Activated T-helper 1 cell treated with anti-CD3 and anti-CD28 coated beads, Interleukin-12 subunit alpha, Interleukin-12 subunit beta, Interleukin-2, Interleukin-4 antibody, amounts not matched to agents 30 ng/mL and 10 ng/mL and 1 ng/mL, durations not matched to agents 14 hours and 24 hours and 36 hours (primary cell): Measurements from ENCODE around the gene HLX. TPM values are rescaled to one million over a fixed set of nuclear protein-coding genes. Genes with fewer than 3 reads are reported as not detected.

Experiments
- DNase-seq: peaks from one replicate; pipeline ENCODE4 v3.0.0; 2021; ENCODE audit warnings: low spot score
- H3K27ac Mint-ChIP-seq: one replicate; pipeline ENCODE4 v1.8.0; 2021; ENCODE audit warnings: mild to moderate bottlenecking, mixed read lengths
- H3K27me3 Mint-ChIP-seq: one replicate; pipeline ENCODE4 v1.8.0; 2022; ENCODE audit warnings: mild to moderate bottlenecking, moderate library complexity, mixed read lengths; ENCODE audit not compliant: insufficient read depth
- H3K36me3 Mint-ChIP-seq: one replicate; pipeline ENCODE4 v1.8.0; 2021; ENCODE audit warnings: low read depth, mixed read lengths
- H3K4me1 Mint-ChIP-seq: one replicate; pipeline ENCODE4 v1.8.0; 2021; ENCODE audit warnings: low read depth, mixed read lengths
- H3K4me3 Mint-ChIP-seq: one replicate; pipeline ENCODE4 v1.8.0; 2021; ENCODE audit warnings: mild to moderate bottlenecking, moderate library complexity, mixed read lengths
- H3K9me3 Mint-ChIP-seq: one replicate; pipeline ENCODE4 v1.8.0; 2021; ENCODE audit warnings: mixed read lengths
- intact Hi-C: fragments of 100-400 bp; cut with micrococcal nuclease; formaldehyde crosslinking; loops from one replicate; pipeline ENCODE4 v1.15.1; 2024
- total RNA-seq: library from RNA; stranded (reverse); gene quantifications from 2 replicates; pipeline ENCODE4 v1.2.3, GENCODE V29; 2022

HLX gene
- total RNA-seq, 1 donor from 2014 or later: 5.1 TPM

GRCh38 chr1:220927442-220927841, 48.2 kb downstream of the HLX start:
- no peak overlapping the region for H3K4me3 Mint-ChIP-seq
- DNase-seq: no peak
- H3K27me3 Mint-ChIP-seq: peaks cover 2% of the 10 kb centered on the region
- intact Hi-C loops: no loop called here
- H3K4me1 Mint-ChIP-seq: no peaks in the 10 kb centered on the region
- no peaks in the 10 kb centered on the region for H3K9me3 Mint-ChIP-seq
- no peak overlapping the region for H3K27ac Mint-ChIP-seq
- H3K36me3 Mint-ChIP-seq: no peaks in the 10 kb centered on the region

- no peaks in the 10 kb centered on the region for H3K9me3 Mint-ChIP-seq
- no peaks in the 10 kb centered on the region for H3K4me1 Mint-ChIP-seq
- no peak for DNase-seq
- no peaks in the 10 kb centered on the region for H3K36me3 Mint-ChIP-seq
- no peak overlapping the region for H3K27ac Mint-ChIP-seq
- peaks cover 2% of the 10 kb centered on the region for H3K27me3 Mint-ChIP-seq
- H3K4me3 Mint-ChIP-seq: no peak overlapping the region
- intact Hi-C loops: no loop called here
Observed at GRCh38 chr1:220928320-220928719, 49.1 kb downstream of the HLX start.

GRCh38 chr1:220928725-220929300, 49.6 kb downstream of the HLX start:
- H3K36me3 Mint-ChIP-seq: no peaks in the 10 kb centered on the region
- no peak for DNase-seq
- H3K4me1 Mint-ChIP-seq: no peaks in the 10 kb centered on the region
- no peak overlapping the region for H3K27ac Mint-ChIP-seq
- no peak overlapping the region for H3K4me3 Mint-ChIP-seq
- H3K9me3 Mint-ChIP-seq: no peaks in the 10 kb centered on the region
- intact Hi-C loops: no loop called here
- peaks cover 2% of the 10 kb centered on the region for H3K27me3 Mint-ChIP-seq

GRCh38 chr1:220929304-220929703, 50.1 kb downstream of the HLX start:
- no peaks in the 10 kb centered on the region for H3K36me3 Mint-ChIP-seq
- no peaks in the 10 kb centered on the region for H3K9me3 Mint-ChIP-seq
- intact Hi-C loops: no loop called here
- H3K27ac Mint-ChIP-seq: no peak overlapping the region
- H3K4me3 Mint-ChIP-seq: no peak overlapping the region
- H3K4me1 Mint-ChIP-seq: no peaks in the 10 kb centered on the region
- no peak for DNase-seq
- H3K27me3 Mint-ChIP-seq: peaks cover 2% of the 10 kb centered on the region

Other genes with a start within 250 kb of the HLX start
- gene C1orf115, start 189.1 kb upstream of the HLX start, total RNA-seq: 0.05 TPM in 1 of 2 replicates, not detected in the other
- gene MTARC2, start 131.1 kb upstream of the HLX start, total RNA-seq: not detected in 2 replicates
- gene MTARC1, start 92.5 kb upstream of the HLX start, total RNA-seq: not detected in 2 replicates